Astrocyte of the cerebellum (primary cell): Measurements from ENCODE around the gene GPC1.
"Not testable (repeated sequence)": the region's sequence is repeated elsewhere in the genome, so short reads cannot be mapped to it uniquely, and the experiment has no call there.

Experiments
- DNase-seq: peaks from one replicate; pipeline ENCODE4 v3.0.0-alpha.2; 2011; ENCODE audit warnings: low read depth
- H3K4me3 ChIP-seq: 2 replicates; pipeline ENCODE4 v1.5.1; 2011; ENCODE audit warnings: mild to moderate bottlenecking, low read depth, low read length, moderate library complexity
- in situ Hi-C: cut with HindIII; loops from 2 replicates; pipeline ENCODE4 v1.10.0; 2017; ENCODE audit warnings: low sequenced_read_pairs
- TF ChIP-seq, protein P1 (sequence below): IDR thresholded peaks from 2 replicates; pipeline ENCODE4 v1.5.1; 2012; ENCODE audit warnings: low read length, low read depth, moderate library complexity, mild to moderate bottlenecking; ENCODE audit errors: missing control alignments

GPC1 gene

DNA sequence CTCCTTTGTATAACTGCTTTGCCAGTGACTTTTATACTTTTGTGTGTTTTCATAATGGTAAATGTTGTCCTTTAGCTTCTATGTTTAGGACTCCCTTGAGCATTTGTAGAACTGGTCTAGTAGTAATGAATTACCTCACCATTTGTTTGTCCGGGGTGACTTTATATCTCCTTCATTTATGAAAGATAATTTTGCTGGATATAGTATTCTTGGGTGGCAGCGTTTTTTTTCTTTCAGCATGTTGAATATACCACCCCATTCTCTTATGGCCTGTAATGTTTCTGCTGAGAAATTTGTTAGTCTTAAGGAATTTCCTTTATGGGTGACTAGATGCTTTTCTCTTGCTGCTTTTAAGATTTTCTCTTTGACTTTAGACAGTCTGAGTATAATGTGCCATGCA is 56.0 kb downstream of the GPC1 start:
- H3K4me3 ChIP-seq = no peak overlapping the region
- in situ Hi-C loops = no loop called here
- TF ChIP-seq, protein P1, sequence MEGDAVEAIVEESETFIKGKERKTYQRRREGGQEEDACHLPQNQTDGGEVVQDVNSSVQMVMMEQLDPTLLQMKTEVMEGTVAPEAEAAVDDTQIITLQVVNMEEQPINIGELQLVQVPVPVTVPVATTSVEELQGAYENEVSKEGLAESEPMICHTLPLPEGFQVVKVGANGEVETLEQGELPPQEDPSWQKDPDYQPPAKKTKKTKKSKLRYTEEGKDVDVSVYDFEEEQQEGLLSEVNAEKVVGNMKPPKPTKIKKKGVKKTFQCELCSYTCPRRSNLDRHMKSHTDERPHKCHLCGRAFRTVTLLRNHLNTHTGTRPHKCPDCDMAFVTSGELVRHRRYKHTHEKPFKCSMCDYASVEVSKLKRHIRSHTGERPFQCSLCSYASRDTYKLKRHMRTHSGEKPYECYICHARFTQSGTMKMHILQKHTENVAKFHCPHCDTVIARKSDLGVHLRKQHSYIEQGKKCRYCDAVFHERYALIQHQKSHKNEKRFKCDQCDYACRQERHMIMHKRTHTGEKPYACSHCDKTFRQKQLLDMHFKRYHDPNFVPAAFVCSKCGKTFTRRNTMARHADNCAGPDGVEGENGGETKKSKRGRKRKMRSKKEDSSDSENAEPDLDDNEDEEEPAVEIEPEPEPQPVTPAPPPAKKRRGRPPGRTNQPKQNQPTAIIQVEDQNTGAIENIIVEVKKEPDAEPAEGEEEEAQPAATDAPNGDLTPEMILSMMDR = no peak
- no peak for DNase-seq

DNA sequence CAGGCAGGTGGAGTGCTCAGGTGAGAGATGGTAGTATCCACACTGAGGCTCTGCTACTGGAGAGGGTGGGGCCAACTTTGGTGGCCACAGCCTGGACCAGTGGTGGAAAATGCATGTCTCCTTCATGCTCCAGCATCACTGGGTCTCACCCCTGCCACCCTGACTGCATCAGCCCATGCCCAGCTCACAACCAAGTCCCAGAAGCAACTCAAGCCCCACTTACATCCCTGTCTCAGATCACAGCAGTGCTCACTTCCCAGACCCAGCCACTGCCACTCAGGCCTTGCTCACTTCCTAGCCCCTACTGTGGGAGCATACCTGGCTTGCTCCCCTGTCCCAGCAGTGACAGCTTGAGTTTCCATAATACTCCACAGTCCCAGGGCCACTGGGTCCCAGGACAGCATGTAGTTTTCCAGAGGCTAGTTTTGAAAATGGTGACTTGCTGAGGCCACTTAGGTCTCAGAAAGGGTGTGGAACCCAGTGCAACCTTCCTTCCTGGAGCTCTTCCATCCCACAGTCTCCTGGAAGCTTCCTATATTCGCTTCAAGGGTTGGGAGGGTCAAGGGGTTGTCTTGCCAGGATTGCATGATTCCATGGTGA is 58.8 kb downstream of the GPC1 start:
- in situ Hi-C loops = no loop called here
- H3K4me3 ChIP-seq = no peak overlapping the region
- TF ChIP-seq, protein P1 = no peak
- no peak for DNase-seq

DNA sequence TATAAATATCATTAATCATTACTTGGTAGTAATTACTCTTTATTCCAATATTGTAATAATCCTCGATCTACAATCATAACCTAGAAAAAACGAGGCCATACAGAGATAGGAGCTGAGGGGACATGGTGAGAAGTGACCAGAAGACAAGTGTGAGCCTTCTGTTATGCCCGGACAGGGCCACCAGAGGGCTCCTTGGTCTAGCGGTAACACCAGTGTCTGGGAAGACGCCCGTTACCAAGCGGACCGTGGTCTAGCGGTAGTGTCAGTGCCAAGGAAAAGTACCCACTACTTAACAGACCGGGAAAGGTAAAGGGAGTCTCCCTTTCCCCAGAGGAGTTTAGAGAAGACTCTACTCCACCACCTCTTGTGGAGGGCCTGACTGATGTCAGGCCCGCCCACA is 59.5 kb downstream of the GPC1 start:
- in situ Hi-C loops, DNase-seq, H3K4me3 ChIP-seq: not testable (repeated sequence)
- TF ChIP-seq, protein P1 = peak; percentile 37

DNA sequence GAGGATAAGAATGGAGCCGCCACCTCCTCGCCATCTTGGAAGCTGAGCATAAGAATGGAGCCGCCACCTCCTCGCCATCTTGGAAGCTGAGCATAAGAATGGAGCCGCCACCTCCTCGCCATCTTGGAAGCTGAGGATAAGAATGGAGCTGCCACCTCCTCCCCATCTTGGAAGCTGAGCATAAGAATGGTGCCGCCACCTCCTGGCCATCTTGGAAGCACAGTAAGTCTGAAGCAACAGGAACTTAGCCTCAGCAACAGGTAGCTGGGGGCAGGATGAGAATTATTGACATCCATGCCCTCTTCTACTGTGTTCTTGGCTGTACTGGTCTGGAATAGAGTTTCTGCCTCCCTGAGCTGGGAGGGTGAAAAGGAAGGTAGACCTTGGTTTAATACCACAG is 61.6 kb downstream of the GPC1 start:
- DNase-seq, in situ Hi-C loops, H3K4me3 ChIP-seq: not testable (repeated sequence)

DNA sequence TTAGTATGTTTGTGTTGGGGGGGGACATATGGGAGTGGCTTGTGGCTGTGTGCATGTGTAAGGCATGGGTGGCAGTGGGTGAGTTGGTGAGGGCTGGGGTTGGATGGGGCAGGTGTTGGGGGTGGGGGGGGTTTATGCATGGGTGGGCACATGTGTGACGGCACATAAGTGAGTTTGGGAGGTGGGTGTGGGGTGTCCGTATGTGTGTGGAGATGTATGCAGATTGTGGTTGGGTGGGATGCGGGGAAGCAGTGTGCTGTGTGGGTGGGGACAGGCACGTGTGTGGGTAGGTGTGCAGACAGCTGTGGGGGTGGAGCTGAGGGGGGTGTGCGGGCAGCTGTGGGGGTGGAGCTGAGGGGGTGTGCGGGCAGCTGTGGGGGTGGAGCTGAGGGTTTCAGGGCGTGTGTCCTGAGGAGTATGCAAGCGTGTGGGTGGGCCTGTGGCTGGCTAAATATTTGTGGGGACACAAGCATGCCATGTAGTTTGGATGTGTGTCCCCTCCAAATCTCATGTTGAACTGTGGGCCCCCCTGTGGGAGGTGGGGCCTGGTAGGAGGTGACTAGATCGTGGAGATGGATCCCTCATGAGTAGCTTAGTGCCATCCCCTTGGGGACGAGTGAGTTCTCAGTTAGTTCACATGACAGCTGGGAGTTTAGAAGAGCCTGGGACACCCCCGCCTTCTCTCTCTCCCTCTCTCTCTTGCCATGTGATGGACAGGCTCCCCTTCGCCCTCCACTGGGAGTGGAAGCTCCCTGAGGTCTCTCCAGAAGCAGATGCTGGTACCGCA is 62.9 kb downstream of the GPC1 start:
- no peak for DNase-seq
- no peak overlapping the region for H3K4me3 ChIP-seq
- in situ Hi-C loops = no loop called here
- TF ChIP-seq, protein P1 = no peak

DNA sequence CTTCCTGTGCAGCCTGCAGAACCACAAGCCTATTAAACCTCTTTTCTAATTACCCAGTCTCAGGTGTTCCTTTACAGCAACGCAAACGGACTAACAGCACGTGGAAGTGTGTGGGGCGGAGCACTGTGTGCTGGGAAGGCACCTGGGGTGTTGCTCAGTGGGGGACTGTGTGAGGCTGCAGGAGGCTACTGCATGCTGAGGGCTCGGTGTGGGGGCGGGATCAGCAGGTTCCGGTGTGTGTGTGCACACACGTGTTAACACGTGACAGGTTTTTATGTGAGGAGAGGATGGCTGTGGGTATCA is 63.4 kb downstream of the GPC1 start:
- DNase-seq = no peak
- H3K4me3 ChIP-seq = no peak overlapping the region
- in situ Hi-C loops = no loop called here
- TF ChIP-seq, protein P1 = no peak
